PC-9 (cell line): ENCODE measurements around the gene EIF3A.

Experiments
- EZH2 ChIP-seq: fragments of 200-600 bp; sonication (generic); IDR thresholded peaks from 2 replicates; pipeline ENCODE4 v1.8.0; 2017; ENCODE audit warnings: antibody characterized with exemption, low read depth
- TF ChIP-seq, protein P1 (sequence below): fragments of 200-600 bp; sonication (generic); conservative IDR thresholded peaks from 2 replicates; pipeline ENCODE4 v1.6.1; 2017; ENCODE audit warnings: mixed run types, antibody characterized with exemption, mild to moderate bottlenecking, moderate library complexity

- TF ChIP-seq, protein P1, sequence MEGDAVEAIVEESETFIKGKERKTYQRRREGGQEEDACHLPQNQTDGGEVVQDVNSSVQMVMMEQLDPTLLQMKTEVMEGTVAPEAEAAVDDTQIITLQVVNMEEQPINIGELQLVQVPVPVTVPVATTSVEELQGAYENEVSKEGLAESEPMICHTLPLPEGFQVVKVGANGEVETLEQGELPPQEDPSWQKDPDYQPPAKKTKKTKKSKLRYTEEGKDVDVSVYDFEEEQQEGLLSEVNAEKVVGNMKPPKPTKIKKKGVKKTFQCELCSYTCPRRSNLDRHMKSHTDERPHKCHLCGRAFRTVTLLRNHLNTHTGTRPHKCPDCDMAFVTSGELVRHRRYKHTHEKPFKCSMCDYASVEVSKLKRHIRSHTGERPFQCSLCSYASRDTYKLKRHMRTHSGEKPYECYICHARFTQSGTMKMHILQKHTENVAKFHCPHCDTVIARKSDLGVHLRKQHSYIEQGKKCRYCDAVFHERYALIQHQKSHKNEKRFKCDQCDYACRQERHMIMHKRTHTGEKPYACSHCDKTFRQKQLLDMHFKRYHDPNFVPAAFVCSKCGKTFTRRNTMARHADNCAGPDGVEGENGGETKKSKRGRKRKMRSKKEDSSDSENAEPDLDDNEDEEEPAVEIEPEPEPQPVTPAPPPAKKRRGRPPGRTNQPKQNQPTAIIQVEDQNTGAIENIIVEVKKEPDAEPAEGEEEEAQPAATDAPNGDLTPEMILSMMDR, result no peak
- no peak for TF ChIP-seq EZH2
These were observed 24.0 kb upstream of the EIF3A start for GRCh38 chr10:119104654-119105015.
